ENCODE measurements around the gene LMOD1. TPM values are rescaled to one million over a fixed set of nuclear protein-coding genes. Genes with fewer than 3 reads are reported as not detected.

LMOD1 gene
- total RNA-seq, 6 experiments from 2014 or later: 19.0 to 37.4 (median 36.5) TPM

DNA sequence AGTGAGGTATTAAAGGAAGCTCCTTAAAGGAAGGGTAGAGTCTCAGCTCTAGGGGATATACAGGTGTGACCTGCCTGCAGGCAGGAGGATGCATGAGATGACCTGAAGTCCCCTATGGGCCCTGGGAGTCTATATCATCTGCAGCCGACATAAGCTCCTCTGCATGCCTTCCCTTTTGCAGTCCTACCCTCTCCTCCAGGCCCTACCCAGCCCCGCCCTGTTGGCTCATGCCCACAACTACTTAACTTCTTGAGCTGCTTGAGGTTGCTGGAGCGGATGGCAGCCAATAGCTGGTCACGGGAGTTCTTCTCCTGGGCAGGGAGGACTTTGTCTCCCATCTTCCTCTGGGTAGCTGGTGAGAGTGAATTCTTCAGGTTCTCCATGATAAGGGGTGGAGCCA lies 47.4 kb downstream of the LMOD1 start:
- H3K27me3 Mint-ChIP-seq (ENCODE audit: insufficient read depth): peaks cover 4% of the 10 kb centered on the region
- peaks cover 76% of the 10 kb centered on the region for H3K4me1 Mint-ChIP-seq (ENCODE audit: low read depth)
- H3K36me3 Mint-ChIP-seq (ENCODE audit: low read depth): peaks cover 30% of the 10 kb centered on the region
- no peak for DNase-seq
- H3K27ac Mint-ChIP-seq: no peak overlapping the region
- no peaks in the 10 kb centered on the region for H3K9me3 Mint-ChIP-seq
- TF ChIP-seq, protein P1, sequence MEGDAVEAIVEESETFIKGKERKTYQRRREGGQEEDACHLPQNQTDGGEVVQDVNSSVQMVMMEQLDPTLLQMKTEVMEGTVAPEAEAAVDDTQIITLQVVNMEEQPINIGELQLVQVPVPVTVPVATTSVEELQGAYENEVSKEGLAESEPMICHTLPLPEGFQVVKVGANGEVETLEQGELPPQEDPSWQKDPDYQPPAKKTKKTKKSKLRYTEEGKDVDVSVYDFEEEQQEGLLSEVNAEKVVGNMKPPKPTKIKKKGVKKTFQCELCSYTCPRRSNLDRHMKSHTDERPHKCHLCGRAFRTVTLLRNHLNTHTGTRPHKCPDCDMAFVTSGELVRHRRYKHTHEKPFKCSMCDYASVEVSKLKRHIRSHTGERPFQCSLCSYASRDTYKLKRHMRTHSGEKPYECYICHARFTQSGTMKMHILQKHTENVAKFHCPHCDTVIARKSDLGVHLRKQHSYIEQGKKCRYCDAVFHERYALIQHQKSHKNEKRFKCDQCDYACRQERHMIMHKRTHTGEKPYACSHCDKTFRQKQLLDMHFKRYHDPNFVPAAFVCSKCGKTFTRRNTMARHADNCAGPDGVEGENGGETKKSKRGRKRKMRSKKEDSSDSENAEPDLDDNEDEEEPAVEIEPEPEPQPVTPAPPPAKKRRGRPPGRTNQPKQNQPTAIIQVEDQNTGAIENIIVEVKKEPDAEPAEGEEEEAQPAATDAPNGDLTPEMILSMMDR (IDR thresholded peaks at IDR 0.05): no peak
- no peak overlapping the region for H3K4me3 Mint-ChIP-seq

DNA sequence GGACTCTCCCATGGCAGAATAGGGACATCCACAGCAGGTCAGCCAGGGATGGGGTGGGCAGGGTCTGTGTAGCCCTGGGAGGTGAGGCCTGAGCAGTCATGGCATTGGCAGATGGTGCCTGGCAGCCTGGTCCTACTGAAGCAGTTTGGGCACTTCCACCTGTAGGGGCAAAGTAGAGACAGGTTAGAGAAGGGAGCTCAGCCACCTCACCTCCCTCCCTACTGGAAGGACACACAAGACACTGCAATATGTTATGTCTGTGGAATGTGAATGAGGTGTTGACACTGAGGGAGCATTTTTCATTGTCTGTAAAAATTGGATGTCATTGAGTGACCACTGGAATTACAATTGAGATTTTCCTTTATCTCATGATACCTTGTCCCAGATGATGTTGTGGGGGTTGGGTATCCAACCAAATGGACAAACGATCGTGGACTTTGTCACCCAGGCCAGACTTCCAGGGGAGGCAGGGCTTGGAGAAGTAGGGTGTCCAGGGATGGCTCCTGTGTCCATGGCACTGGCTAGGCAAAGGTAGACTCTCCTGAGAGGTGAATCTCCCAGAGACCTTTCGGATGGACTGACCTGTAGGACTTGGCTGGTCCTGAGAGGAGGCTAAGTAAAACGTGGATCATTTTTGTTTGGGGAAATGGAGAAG lies 48.0 kb downstream of the LMOD1 start:
- peaks cover 4% of the 10 kb centered on the region for H3K27me3 Mint-ChIP-seq (ENCODE audit: insufficient read depth)
- no peaks in the 10 kb centered on the region for H3K9me3 Mint-ChIP-seq
- peaks cover 28% of the 10 kb centered on the region for H3K36me3 Mint-ChIP-seq (ENCODE audit: low read depth)
- no peak overlapping the region; the same call in 1 of the 2 replicates for H3K4me3 Mint-ChIP-seq
- peaks cover 76% of the 10 kb centered on the region for H3K4me1 Mint-ChIP-seq (ENCODE audit: low read depth)
- TF ChIP-seq, protein P1 (IDR thresholded peaks at IDR 0.05): no peak
- H3K27ac Mint-ChIP-seq: peak overlapping the region; percentile 24; the same call in 1 of the 2 replicates
- no peak for DNase-seq

DNA sequence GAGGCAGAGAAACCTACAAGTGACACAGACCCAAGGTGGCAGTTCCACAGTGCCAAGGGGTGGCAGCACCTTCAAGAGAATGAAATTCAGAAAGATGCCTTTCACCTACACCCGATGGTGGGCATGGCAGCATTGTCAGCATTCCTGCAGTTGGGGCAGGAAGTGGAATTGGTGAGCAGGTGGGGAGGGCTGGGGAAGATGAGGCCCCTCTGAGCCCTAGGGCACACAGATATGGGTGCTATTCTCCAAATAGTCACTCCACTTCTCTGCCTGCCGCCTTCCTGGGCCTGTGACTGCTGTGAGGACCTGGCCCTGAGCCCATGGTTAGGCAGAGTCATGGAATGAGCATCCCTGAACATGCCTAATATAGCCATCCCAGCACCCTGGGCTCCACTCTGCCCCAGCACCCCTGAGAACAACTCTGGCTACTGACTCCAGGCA lies 49.4 kb downstream of the LMOD1 start:
- peak; percentile 84 for DNase-seq
- H3K36me3 Mint-ChIP-seq (ENCODE audit: low read depth): peaks cover 21% of the 10 kb centered on the region
- H3K4me1 Mint-ChIP-seq (ENCODE audit: low read depth): peaks cover 67% of the 10 kb centered on the region
- TF ChIP-seq, protein P1 (IDR thresholded peaks at IDR 0.05): peak; percentile 59
- peak overlapping the region; percentile 83 for H3K27ac Mint-ChIP-seq
- H3K27me3 Mint-ChIP-seq (ENCODE audit: insufficient read depth): peaks cover 6% of the 10 kb centered on the region
- H3K9me3 Mint-ChIP-seq: no peaks in the 10 kb centered on the region
- no peak overlapping the region; the same call in 1 of the 2 replicates for H3K4me3 Mint-ChIP-seq

DNA sequence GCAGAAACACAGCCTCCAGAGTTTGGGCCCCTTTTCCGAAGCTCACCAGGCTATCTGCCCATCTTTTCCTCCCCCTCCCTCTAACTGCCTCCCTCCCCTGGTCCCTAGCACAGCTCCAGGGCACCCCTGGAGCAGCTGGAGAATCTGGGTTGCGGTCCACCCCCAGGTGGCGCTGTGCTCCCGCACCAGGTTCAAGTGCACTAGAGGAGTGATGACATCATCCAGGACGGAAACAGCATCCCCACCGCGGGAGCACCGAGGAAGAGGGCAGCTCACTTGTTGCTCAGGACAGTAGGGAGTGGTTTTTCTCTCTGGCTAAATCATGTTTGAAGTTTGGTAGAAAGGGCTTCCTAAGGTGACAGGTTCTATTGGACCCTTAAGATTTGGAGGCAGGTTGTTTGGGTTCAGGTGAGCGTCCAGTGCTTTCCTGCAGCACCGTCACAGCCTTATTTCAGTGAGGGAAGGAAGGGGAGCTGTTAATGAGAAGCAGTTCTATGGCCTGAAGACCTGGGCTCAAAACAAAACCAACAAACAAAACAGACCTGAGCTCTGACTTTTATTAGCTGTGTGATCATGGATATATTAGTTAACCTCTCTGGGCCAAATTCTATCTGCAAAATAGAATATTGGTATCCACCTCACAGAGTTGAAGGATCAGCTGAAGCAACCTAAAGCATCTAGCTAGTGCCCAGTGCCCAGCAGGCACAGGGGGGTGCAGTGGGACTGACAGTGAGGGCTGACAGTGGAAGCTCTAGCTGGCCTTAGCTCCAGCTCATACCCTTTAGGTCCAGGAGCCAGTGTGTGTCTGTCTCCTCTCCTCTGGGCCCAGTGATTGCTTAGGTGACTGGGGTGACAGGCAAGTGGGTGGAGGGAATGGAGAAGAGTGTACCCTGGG lies 50.2 kb downstream of the LMOD1 start:
- peaks cover 20% of the 10 kb centered on the region for H3K36me3 Mint-ChIP-seq (ENCODE audit: low read depth)
- H3K4me1 Mint-ChIP-seq (ENCODE audit: low read depth): peaks cover 65% of the 10 kb centered on the region
- peak; percentile 85 for DNase-seq
- peaks cover 6% of the 10 kb centered on the region for H3K27me3 Mint-ChIP-seq (ENCODE audit: insufficient read depth)
- peak overlapping the region; percentile 83 for H3K27ac Mint-ChIP-seq
- TF ChIP-seq, protein P1 (IDR thresholded peaks at IDR 0.05): peak; percentile 99
- H3K9me3 Mint-ChIP-seq: no peaks in the 10 kb centered on the region
- peak overlapping the region; percentile 18 for H3K4me3 Mint-ChIP-seq

DNA sequence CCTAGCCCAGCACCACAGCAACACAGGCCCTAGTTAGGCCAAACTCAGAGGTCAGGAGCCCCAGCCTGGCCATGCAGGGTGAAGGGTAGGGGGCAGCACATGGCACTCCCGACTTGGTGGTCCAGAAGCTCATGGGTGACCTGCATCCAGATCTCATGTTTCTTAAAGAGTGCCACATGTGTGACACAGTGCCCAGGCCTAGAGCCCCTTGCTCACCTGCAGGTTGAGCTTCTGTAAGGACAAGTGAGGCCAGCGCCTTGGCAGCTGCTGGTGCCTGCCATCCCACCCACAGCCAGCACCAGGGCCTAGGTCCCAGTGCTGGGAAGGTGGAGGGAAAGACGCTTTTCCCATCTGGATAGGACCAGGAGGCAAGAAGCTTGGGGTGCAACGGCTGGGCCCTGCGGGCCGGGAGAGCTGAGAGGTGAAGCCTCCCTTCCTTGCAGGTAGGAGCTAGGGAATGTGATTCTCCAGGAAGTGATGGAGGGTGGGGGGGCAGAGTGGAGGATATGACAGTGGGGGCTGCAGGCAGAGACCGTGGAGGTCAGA lies 51.2 kb downstream of the LMOD1 start:
- TF ChIP-seq, protein P1 (IDR thresholded peaks at IDR 0.05): no peak
- Mint-ChIP-seq H3K36me3 (ENCODE audit: low read depth) (peaks cover 14% of the 10 kb centered on the region), H3K4me3 (no peak overlapping the region), H3K9me3 (no peaks in the 10 kb centered on the region), H3K27me3 (ENCODE audit: insufficient read depth) (peaks cover 6% of the 10 kb centered on the region), H3K4me1 (ENCODE audit: low read depth) (peaks cover 59% of the 10 kb centered on the region), H3K27ac (no peak overlapping the region; the same call in 1 of the 2 replicates)
- no peak for DNase-seq
